Fibroblast of the aortic adventitia (primary cell): ENCODE measurements around the gene KCNQ1. TPM values are rescaled to one million over a fixed set of nuclear protein-coding genes. Genes with fewer than 3 reads are reported as not detected.

Experiments used
- DNase-seq: peaks from one replicate; pipeline ENCODE4 v3.0.0-alpha.2; 2010; ENCODE audit warnings: low read depth
- H3K4me3 ChIP-seq: 2 replicates; pipeline ENCODE4 v1.5.1; 2011; ENCODE audit warnings: low read depth, mild to moderate bottlenecking, control low read depth, low read length, moderate library complexity
- total RNA-seq: library from RNA; depleted of rRNA; stranded (reverse); fragments of >200 nt; gene quantifications from 2 replicates; pipeline ENCODE4 v1.2.3, GENCODE V29; 2012; ENCODE audit warnings: low replicate concordance
- TF ChIP-seq, protein P1 (sequence below): IDR thresholded peaks from 2 replicates; pipeline ENCODE4 v1.5.1; 2011; ENCODE audit warnings: mild to moderate bottlenecking, low read length, control low read depth, inconsistent platforms; ENCODE audit not compliant: insufficient read depth

The KCNQ1 gene
- total RNA-seq, 1 donor, result not detected

GRCh38 chr11:2780850-2781407, 336.1 kb downstream of the KCNQ1 start:
- TF ChIP-seq, protein P1, sequence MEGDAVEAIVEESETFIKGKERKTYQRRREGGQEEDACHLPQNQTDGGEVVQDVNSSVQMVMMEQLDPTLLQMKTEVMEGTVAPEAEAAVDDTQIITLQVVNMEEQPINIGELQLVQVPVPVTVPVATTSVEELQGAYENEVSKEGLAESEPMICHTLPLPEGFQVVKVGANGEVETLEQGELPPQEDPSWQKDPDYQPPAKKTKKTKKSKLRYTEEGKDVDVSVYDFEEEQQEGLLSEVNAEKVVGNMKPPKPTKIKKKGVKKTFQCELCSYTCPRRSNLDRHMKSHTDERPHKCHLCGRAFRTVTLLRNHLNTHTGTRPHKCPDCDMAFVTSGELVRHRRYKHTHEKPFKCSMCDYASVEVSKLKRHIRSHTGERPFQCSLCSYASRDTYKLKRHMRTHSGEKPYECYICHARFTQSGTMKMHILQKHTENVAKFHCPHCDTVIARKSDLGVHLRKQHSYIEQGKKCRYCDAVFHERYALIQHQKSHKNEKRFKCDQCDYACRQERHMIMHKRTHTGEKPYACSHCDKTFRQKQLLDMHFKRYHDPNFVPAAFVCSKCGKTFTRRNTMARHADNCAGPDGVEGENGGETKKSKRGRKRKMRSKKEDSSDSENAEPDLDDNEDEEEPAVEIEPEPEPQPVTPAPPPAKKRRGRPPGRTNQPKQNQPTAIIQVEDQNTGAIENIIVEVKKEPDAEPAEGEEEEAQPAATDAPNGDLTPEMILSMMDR, result no peak
- no peak overlapping the region for H3K4me3 ChIP-seq
- no peak for DNase-seq

GRCh38 chr11:2781408-2782274, 336.8 kb downstream of the KCNQ1 start:
- TF ChIP-seq, protein P1, result no peak
- H3K4me3 ChIP-seq, result no peak overlapping the region
- DNase-seq, result no peak

GRCh38 chr11:2782769-2783168, 338.0 kb downstream of the KCNQ1 start:
- no peak for DNase-seq
- TF ChIP-seq, protein P1, result no peak
- no peak overlapping the region for H3K4me3 ChIP-seq

GRCh38 chr11:2783536-2784082, 338.8 kb downstream of the KCNQ1 start:
- no peak for DNase-seq
- H3K4me3 ChIP-seq, result no peak overlapping the region
- TF ChIP-seq, protein P1, result no peak

DNA sequence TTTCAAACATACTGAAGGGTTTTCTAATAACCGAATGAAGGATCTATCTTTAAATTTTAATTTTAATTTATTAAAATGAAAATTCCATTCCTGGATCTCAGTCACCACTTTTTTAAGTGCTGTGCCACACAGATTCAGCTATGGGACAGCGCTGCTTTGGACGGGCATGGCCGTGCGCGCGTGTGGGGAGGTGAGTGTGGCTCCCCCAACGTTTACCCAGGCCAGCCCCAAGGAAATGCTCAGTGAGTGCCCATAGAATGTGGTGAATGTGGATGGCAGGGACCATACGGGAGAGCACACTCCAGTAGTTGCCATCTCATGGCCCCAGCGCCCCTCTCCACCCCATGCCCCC, 343.0 kb downstream of the KCNQ1 start:
- no peak for DNase-seq
- TF ChIP-seq, protein P1, result no peak
- no peak overlapping the region for H3K4me3 ChIP-seq

GRCh38 chr11:2788168-2789071, 343.6 kb downstream of the KCNQ1 start:
- TF ChIP-seq, protein P1, result no peak
- DNase-seq, result no peak
- H3K4me3 ChIP-seq, result no peak overlapping the region
